ENCODE results near the gene FSD1L.
A peak's percentile ranks its signal among the peaks of the same experiment; 100 is the strongest.

The FSD1L gene

DNA sequence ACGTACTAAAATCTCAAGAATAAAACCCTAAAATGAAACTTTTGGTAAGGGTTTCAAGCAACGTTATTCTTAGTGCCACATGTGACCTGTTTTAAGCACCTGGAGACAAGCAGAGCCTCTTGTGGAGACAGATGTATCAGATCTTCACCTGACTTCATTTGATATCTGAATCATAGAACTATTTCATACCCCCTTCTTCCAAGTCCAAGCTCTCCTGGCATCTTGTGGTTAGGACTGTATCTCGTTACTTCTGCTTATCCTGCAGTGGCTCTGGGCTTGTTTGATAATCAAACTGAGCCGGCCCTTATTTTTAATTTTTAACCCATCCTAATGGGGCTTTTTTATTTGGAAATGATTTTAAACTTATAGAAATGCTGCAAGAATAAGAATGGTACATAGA is 11.1 kb upstream of the FSD1L start:
- DNase-seq = no peak

DNA sequence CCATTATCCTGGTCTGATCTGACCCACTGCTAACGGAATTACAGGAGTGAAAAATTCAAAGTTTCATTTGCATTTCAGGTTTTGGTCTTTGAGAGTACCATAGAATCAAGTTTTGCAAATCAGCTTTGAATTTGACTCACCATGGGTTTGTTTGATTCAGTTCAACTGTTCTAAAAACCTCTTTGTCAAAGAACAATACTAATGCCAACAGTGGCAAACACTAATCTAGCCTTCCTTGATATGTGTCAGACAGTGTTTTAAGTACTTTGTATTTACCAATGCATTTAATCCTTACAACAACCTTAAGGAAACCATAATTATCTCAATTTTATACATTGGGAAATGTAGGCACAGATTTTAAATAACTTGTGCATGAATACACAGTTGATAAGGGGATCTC is 10.1 kb upstream of the FSD1L start:
- DNase-seq = no peak

DNA sequence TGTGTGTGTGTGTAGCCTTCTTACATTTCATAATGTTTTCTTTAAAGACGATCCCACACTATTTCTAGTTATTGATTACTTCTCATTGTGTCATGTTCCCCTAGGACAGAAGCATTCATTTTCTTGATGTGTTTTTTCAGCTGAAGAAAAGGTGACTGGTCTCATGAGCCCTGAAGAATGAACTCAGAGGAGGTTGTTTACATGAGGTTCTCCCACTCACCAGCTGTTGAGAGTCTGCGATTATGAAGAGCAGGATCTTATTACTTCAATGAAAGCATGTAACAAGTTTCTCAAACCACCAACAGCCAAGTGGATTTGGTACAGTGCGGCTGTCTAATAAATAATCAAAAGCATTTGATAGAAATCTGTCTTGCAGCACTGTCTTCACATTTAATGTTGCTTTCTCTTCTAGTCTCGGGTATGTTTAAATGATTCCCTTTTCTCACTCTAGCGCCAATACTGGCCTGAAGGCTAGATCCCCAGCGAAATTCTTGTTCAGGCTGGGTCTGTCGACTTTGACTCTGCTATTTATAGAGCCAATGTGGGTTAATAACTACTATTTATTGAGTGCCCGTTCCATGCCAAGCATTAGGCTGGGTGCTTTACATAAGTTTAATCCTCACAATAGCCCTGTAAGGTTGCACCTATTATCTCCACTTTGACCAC is 9.6 kb upstream of the FSD1L start:
- no peak for DNase-seq

DNA sequence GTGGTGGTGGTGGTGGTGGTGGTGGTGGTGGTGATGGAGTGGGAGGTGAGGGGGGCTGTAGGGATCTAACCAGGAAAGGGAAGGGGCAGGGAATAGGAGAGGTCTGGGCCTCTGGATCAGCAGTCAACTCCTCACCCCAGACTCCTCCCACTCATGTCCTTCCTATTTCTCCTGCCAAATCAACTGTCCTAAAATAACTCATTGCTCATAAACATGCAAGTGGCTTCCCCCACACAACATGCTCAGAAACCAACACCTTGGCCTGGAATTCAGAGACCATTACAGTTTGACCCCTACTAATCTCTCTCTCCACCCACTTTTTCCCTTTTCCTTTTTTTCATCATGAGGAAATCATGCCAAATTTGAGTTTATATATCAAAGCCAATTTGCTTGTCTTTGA is 8.4 kb upstream of the FSD1L start:
- no peak for DNase-seq

DNA sequence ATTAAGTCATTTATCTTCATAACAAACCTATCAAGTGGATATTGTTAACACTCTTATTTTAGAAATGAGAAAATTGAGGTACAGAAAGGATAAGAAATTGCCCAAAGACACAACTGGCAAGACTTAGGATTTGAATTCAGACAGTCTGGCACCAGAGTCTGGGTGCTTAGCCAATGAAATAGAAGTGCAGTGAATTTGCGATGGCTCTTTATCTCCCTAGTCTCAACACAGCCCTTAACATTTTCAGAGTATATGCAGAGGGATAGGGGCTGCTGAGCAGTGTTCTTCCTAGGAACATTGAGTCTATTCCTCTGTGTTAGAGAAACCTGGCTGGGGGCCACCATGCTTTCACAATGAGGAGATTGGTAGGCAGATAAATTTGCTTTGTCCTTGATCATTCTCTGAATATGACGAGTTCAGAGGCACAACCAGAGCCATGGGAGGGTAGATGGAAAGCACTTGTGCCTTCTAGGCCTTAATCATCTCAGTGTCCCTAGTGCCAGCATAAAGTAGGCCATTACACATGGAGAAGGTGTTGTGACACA is 6.1 kb upstream of the FSD1L start:
- DNase-seq = no peak

DNA sequence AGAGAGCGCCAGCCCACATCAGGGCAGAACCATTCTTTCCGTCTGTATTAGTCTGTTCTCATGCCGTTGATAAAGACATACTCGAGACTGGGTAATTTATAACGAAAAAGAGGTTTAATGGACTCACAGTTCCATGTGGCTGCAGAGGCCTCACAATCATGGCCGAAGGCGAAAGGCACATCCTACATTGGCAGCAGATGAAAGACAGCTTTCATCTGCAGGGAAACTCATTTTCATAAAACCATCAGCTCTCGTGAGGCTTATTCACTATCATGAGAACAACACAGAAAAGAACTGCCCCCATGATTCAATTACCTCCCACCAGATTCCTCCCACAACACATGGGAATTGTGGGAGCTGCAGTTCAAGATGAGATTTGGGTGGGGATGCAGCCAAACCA is 4.7 kb upstream of the FSD1L start:
- no peak for DNase-seq

DNA sequence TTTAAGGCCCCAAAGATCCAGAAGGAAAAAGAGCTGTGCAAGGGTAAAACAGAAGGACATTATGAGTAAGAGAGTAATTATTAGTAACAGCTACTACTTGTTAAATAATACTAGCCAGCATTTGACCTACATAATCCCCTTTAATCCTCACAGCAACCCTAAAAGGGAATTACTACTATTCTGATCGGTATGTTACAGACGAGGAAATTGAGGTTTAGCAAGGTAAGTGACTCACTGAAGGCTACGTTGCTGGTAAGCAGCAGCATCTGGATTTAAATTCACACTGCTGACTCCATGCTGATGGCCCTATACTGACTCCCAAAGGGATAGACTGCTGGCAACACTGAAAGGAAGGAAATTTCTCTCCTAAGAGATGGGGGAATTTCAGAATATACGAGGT is 3.7 kb upstream of the FSD1L start:
- DNase-seq = no peak

DNA sequence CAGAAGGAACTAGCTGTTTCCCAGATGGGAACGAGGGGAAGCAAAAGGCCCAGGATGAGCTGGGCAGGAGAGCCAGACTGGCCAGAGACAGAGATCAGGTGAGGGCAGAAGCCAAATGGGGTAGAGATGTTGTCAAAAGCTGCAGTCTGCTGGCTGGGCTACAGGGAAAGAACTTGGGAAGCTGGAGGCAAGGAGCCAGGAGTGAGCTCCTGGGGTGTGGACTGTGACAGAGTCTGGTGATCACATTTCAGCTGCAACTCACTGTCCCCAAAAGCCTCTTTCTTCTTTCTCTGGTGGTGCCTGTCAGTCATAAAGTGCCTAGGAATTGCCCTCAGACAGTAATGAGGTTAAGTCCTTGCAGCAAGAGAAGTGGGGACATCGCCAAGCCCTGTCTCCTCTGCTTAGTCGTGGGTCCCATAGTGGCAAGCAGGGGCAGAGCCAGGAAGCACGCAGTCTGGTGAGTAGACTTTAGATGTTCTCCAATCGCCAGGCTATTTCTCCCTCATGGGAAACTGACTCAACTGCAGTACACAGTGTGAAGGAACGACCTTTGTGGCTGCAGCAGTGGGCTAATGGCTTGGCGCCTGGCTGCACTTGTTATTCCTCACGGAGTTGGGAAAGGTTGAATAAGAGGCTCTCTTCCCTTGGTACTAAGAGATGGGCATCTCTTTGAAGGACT is 2.5 kb upstream of the FSD1L start:
- DNase-seq = no peak

DNA sequence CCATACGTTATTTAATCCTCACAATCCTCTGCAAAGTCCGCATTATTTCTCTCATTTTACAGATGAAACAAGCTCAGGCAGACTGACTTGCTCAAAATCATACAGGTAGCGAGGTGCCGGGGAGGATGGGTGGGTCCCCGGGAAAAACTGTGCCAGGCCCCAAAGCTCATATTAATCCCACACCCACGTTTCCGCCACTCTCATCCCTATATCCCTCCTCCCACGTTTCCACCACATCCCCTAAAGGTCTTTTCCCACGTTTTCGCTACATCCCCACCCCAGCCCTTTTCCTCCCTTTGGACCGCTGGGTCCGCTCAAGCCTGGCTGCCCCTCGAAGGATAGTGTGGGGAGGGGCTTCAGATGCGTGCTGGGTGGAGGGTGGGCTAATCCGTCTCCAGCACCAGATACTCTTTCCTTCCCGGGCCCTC is 434 bp upstream of the FSD1L start:
- DNase-seq = no peak

DNA sequence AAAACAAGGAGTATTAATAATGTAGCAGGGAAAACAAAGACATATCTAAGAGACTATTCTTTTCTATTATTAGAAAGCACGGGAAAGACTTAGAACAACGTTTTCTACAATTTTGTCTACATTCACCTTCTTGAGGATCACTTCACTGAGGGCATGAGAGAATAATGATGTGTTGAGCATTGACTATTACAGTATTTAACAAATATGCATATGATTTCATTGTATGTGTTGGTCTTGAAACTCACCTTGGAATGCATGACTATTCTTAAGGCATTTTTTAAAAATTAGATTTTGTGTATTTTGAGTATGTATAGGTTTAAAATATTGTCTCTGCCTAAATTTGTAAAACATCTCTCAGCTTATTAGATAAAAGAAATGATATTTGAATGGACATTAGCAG is 1.2 kb downstream of the FSD1L start:
- no peak for DNase-seq

DNA sequence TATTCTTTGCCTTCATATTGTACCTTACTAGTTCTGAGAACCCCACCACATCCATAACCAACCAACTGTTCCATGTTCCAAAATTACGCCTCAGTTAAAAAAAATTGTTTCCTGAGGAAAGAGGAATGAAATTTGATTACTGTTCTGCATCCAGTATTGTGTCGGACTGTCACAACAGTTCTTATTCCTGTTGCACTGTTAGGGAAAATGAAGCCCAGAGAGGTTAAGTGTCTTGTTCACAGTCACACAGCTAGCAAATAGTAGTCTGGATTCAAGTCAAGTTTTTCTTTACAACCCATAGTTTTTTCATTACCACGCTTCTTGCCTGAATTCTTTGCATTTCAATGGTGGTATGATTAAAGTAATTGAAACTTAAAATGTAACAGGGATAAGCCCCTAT is 4.4 kb downstream of the FSD1L start:
- DNase-seq = no peak

DNA sequence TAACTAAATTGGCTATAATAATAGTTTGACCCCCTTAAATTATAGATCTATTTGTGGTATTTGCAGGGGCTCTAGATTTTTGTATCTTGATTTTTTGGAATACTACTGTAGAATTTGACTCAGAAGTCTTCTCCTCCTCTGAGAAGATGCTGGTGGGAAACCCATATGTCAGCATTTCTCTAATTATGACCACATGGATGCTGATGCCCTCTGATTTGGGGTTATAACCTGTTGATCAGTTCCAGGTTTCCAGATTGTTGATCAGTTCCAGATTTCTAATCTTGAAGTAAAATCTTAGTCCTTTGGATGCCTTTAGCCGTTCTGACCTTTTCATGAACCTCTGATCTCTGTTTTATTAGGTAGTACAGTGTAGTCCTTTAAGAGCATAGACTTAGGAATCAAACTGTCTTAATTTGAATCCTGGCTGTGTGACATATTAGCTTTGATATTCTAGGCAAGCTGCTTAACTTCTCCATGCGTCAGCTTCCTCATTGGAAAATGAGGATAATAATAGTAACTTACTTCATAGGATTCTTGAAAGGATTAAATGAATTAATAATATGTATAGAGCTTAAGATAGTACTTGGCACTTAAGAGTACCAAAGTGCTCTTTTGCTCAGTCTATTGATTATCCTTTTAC is 8.1 kb downstream of the FSD1L start:
- no peak for DNase-seq

DNA sequence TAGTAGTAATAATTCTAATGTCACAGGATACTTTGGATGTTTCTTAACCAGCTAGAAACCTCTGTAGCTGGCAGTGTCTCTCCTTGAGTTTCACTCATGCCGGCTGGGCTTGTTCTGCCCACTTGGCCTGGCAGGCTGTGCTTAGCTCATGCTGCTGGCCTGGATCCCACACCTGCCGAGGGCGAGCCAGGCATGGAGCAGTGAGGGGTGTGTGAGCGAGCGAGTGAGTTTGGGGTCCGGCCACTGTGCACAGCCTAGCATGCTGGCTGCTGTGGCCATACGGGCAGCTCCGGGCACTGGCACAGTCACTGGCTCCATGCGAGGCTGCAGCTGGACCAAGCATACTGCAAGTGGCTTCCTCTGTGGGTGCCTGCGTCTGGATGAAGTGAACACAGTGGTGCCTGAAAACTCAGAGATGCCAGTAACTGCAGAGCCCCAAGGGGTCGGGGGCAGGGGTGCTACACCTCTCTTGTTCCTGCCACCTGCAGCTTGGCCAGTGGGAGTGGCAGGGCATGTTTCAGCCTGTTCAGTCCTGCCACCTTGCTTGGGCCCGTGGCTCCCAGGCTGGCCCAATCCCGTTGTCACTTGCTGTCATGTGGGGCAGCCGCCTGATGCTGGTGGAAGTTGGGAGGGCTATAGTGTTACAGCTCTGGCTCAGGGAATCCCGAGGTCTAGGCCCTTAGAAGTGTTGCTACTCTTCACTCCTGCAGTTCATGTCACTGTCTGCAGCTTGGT is 9.9 kb downstream of the FSD1L start:
- DNase-seq = no peak

DNA sequence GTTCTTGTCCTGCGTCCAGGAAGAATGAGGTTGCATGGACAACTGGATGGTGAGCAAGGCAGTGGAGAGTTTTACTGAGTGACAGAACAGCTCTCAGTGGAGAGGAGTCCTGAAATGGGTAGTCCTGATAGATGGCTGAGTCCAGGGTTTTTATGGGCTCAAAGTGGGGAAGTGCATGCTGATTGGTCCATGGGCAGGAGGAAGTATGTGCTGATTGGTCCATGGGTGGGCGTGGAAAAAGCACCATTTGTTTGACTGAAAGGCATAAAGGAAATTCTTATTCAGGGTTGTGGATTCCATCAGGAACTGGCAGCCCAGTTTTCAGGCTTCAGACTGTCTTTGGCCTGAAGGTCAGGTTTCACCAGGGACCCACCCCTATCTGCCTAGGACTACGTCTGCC is 10.6 kb downstream of the FSD1L start:
- no peak for DNase-seq

DNA sequence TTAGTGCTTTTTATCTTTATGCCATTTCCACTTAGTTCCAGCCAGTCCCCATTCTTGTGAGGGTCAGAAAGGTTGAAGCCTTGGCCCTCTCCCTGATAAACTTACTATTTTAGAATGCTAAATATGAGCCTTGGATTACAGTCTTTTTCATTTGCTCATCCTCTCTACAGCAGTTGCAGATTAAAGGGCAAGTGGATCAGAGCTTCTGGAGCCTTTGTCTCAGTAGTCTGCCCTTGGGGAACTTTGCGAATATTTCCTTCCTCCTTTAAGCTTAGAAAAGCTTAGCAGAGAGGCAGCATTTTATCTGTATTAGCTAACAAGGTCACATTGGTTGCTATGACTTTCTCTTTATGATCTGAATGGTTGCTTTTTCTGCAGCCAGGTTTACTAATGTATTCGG is 11.5 kb downstream of the FSD1L start:
- DNase-seq = peak in 1 of 2 experiments; percentile 6

DNA sequence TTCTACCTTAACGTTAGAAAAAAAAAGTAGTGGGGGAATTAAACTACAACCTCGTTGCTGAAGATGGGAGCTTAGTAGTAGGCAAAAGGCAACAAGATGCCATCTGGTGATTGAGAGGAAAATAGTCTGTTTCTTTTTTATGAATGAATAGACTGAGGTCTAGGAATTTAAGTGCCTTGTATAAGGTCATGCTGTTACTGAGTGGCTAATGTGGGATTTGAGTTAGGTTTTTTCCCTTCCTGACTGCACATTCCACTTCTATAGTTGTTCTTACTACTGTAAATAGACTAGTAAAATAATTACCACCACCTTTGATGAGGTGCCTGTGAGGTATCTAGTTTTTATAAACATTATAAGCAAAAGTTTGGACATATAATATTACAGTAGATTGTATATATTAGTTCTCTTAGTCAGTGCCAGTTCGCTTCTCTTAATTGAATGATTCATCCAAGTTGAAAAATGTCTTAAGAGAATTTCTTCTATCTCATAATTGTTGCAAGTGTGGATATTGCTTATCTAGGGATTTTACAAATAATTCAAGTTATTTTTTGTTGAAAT is 19.1 kb downstream of the FSD1L start:
- DNase-seq = no peak

DNA sequence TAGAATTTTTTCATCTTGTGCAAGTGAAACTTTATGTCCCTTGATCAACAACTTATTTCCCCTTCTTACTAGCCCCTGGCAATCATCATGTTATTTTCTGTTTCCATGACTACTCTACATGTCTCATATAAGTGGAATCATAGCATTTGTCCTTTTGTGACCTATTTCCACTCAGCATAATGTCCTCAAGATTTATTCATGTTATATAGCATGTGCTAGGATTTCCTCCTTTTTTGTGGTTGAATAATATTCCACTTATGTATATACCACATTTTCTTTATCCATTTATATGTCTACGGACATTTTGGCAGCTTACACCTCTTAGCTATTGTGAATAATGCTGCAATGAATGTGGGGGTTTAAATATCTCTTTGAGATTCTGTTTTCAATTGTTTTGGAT is 21.0 kb downstream of the FSD1L start:
- DNase-seq = no peak

DNA sequence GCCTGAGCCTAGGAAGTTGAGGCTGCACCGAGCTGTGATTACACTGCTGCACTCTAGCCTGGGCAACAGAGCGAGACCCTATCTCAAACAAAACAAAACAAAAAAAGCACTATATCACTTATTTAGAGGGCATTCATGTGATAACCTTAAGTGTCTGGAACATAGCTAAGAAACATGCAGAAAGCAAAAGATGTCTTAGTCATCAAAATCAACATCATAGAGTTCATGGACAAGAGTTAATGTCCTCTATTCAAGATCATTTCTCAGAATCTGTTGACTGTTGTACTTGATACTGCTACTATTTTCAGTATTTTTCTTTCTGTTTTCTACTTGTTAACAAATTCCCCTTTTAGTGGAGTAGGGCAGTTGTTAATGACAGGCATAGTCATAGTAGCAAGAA is 25.4 kb downstream of the FSD1L start:
- DNase-seq = no peak

DNA sequence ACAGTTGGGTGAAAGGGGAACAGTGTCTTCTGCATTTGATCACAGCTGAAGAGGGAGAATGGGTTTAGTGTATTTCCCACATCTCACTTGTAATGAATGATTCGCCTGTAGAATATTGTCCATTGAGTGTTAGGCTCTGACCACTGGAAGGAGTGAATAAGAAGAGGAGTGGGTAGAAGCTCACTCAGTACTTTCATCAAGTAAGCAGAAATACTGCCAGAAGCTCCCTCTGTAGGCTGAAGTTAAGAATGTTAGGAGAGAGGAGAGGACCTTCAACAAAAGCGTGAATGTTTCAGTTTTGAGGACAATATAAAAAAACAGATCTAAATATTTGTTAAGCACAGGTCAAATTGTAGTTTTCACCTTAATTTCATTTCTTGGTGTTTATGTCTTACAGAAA is 27.5 kb downstream of the FSD1L start:
- DNase-seq = peak; percentile 4 to 17

DNA sequence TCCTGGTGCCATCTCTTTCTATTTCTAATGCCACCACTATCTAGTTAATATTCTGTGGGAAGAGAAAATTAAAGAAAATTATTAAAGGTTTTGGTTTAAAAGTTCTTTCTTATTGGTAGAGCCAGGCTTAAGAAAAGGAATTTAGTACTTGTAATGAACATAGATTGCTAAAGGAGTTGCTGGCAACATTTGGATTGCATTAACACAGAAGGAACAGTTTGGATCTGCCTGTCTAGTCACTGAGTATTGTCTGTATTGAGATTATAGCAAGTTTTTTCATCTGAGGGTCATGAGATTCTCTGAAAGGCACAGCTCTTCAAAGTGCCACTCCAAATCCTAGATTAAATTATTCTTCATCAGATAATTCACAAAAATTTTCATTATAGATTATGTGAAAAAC is 32.0 kb downstream of the FSD1L start:
- DNase-seq = no peak

DNA sequence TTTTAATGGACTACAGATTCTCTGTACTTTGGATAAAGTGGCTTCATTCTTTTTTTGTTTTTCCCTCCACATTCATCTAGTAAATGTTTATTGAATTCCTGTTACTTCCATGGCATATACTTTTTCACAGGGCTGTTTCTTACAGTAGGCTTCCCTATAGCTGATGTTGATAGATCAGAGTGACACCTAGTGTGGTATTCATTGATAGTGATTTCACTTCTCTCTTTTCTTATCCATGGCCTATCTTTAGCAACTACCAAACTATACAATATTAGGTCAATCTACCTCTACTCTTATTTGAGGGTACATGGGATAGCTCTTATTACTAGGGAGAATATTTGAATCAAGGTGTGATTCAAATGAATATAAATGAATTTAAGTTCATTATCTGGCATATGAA is 35.8 kb downstream of the FSD1L start:
- no peak for DNase-seq

DNA sequence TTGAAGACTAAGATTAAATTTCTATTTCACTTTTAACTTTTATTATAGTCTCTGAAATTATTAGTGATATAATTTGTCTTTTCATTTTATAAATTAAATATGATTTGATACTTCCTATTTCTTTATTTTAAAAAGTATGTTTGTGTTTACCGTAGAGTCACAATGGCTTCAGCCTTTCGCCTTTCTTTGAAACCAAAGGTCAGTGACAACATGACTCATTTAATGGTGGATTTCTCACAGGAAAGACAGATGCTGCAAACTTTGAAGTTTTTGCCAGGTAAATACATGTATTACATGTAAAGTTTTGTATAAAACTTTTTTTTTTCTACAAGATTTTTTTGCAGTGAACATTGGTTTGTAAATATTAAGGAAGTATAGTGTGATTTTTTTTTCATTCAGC is 36.4 kb downstream of the FSD1L start:
- no peak for DNase-seq

DNA sequence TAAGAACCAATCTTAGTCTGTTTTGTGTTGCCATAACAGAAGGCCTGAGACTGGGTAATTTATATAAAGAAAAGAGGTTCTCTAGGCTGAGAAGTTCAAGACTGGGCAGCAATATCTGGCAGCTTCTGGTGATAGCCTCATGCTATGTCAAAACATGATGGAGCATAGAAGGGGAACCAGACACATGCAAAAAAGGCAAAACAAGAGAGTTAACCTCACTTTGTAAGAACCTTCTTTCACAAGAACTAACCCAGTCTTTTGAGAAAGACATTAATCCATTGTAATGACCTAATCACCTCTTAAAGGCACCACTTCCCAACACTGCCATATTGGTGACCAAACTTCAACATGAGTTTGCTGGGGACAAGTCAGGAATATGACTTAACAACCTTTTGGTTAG is 37.3 kb downstream of the FSD1L start:
- no peak for DNase-seq
